Non-pigmented ciliary epithelial cell (primary cell): ENCODE results near the gene SWSAP1.
"Not testable (repeated sequence)": the region's sequence is repeated elsewhere in the genome, so short reads cannot be mapped to it uniquely, and the experiment has no call there.

Source experiments
- DNase-seq: peaks from one replicate; pipeline ENCODE4 v3.0.0-alpha.2; 2010; ENCODE audit warnings: low read depth

Gene SWSAP1, protein sequence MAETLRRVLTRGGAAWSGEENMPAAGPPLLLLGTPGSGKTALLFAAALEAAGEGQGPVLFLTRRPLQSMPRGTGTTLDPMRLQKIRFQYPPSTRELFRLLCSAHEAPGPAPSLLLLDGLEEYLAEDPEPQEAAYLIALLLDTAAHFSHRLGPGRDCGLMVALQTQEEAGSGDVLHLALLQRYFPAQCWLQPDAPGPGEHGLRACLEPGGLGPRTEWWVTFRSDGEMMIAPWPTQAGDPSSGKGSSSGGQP

GRCh38 chr19:11374433-11375142 lies at the start of gene SWSAP1:
SWSAP1 (plus strand) TSS chr19:11374666; CDS start chr19:11374681, 15 bp downstream.
- peak; percentile 99 for DNase-seq

DNA sequence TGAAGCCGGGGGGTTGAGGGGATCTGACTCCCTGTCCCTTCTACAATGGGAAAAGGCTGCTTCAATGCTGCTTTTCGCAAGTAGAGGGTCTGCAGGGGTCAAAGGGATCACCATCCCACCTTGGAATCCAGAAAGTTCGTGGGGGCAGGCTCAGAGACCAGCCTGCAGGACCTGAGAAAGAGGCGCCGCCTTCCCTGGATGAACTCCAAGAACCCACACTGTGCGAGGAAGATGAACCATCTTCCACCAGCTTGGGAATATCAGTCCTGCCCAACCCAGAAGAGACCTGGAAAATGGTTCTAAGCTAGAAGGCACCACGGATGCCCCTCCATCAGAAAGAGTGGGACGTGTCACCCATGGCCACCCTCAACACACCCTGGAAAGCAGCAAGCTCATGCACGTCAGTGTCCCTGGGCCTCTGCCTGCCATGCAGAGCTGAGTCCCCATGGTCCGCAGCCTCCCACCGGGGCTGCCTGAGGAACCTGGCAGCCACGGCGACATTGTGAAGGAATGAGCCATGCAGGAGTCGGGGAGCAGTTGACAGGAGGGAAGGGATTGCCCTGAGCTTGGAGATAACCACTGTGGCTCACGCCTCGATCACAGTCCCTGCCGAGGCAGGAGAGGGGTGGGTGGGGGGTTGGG lies 49.6 kb upstream of the SWSAP1 start:
- DNase-seq = no peak

GRCh38 chr19:11325544-11325943 lies 48.9 kb upstream of the SWSAP1 start:
- DNase-seq = no peak

DNA sequence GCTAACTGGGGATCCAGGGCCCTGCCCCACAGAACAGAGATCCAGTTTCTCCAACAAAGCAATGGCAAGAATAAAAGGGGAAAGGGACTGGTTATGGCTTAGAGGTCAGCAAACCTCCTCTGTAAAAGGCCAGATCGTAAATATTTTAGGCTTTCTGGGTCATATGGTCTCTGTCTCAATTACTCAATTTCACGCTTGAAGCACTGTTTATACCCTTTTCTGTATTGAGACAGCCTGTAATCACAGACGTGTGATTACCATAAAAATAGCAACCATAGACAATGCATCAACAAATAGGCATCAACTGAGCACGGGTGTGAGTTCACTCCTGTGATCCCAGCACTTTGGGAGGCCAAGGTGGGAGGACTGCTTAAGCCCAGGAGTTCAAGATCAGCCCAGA lies 44.3 kb upstream of the SWSAP1 start:
- no peak for DNase-seq

DNA sequence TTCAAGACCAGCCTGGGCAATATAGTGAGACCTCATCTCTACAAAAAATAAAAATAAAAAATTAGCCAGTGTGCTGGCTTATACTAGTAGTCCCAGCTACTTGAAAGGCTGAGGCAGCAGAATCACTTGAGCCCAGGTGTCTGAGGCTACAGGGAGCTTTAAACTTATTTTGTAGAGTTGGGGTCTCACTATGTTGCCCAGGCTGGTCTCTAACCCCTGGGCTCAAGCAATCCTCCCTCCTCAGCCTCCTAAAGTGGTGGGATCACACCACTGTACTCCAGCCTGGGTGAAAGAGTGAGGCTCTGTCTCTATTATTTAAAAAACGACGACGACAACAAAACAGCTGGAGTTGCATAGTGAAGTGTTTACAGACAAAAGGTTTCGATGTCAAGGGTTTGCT lies 43.0 kb upstream of the SWSAP1 start:
- DNase-seq = no peak

GRCh38 chr19:11332822-11333221 lies 41.6 kb upstream of the SWSAP1 start:
- no peak for DNase-seq

- DNase-seq = not testable (repeated sequence)
These were observed 40.6 kb upstream of the SWSAP1 start for GRCh38 chr19:11333838-11334237.

- no peak for DNase-seq
These were observed 38.9 kb upstream of the SWSAP1 start for GRCh38 chr19:11335449-11336146.

DNA sequence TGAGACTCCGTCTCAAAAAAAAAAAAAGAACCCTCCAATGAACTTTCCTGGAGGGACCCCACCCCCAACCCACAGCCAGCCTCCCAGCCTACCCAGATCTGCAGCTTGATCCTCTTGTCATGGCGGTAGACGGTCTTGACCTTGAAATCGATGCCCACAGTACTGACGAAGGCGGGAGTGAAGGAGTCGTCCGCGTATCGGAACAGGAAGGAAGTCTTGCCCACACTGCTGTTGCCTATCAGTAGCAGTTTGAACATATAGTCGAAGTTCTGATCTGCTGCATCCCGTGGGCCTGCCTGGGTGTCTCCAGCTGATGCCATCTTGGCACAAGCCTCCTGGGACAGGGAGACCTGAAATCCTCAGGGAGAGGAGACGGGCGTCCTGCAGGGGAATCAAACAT lies 37.4 kb upstream of the SWSAP1 start:
- no peak for DNase-seq

DNA sequence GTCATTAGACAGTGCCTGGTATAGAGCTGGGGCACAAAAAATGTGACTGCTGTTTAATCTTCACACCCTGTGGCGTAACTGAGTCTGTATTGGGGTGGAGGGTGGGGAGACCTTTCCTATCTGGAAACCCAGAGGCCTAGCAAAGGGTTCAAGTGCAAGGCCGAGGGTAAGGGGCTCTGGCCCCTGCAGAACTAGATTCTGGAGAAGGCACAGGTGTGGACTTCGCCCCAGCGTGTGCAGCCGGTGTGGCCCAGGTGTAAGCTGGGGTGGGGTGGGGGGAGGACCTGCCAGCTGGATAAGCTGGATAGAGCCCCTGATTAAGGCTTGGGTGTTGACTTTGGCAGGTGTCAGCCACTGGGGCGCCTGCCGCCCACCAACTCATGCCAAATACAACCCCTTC lies 36.3 kb upstream of the SWSAP1 start:
- no peak for DNase-seq

DNA sequence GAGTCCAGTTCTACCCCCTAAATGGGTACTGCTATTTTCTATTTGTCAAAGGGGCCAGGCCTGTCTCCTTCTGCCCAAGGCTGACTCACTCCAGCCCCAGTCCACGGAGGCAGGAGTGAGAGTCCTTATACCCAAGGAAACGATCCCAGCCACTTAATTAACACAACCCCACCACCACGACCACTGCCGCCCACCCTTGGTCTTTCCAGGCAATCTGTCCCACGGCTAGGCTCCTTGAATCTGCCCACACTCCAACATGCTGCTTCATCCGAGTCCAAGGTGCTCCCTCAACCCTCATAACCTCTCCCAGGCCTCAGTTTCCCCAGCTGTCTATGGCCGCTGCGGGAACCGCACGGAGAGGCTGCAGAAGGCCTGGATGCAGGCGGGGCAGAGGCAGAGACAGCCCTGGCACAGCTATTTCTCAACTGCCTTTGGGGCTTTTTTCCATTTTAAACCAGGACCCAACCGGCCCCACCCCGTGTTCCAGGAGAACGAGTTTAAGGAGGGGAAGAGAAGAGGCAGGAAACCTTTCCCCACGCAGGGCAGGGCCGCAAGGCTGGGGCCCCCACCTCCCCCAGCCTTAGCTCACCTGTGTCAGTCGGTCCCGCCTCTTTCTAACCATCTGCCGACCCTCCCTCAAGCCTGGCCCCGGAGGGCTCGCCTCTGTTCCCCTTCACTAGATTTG lies 35.8 kb upstream of the SWSAP1 start:
- no peak for DNase-seq

DNA sequence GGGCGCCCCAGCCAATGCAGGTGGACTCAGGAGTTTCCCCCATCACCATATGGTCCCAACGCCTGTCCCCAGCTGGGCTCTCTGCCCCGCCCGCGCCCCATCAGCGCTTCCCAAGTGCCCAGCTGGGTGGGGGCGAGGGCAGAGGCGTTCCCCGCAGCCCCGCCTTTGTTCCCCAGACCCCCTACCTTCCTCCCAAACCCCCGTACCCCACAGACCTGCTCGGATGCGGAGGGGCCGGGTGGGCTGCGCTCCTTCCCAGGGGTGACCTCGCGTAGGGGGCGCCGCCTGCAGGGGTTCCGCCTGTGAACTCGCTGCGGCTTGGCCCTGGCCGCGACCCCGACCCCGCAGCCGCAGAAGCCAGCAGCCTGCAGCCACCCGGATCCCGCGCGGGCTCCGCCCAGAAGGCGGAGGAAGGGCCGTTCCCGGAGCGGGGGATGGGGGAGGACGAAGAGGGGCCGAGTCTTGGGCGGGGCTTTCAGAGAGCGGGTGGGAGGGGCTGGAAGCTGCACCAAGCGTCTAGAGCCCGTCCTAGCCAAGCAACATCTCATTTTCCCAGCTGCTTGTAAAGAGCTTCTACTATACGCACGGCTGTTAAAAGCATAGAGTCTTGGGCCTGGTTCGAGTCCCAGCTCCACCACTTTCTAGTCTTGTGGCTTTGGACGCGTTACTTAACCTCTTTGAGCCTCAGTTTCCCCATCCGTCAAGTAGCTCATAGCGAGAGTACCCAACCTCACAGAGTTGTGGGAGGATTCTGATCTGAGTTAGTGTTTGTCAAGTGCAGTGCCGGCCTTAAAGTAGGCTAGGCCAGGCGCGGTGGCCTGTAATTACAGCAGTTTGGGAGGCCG lies 35.0 kb upstream of the SWSAP1 start, which contains the start of gene RAB3D:
RAB3D (minus strand) TSS at position 404 of the 845 bp plus-strand sequence. CDS start 2,258 bp downstream, outside the sequence.
- DNase-seq = peak; percentile 47

GRCh38 chr19:11340099-11340467 lies 34.4 kb upstream of the SWSAP1 start:
- DNase-seq = not testable (repeated sequence)

DNA sequence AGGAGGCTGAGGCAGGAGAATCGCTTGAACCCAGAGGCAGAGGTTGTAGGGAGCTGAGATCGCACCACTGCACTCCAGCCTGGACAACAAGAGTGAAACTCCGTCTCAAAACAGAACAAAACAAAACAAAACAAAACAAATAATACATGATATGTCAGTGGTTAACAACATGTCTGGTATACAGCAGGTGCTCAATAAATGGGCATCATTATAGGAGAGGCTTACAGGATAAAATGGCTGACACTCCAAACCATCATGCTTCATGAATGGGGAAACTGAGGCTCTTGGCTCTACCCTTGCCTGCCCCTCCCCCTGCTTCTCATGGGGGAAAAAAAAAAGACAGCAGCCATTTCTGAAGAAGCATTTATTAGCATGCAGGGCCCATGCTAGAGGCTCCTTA lies 32.0 kb upstream of the SWSAP1 start:
- DNase-seq = no peak

DNA sequence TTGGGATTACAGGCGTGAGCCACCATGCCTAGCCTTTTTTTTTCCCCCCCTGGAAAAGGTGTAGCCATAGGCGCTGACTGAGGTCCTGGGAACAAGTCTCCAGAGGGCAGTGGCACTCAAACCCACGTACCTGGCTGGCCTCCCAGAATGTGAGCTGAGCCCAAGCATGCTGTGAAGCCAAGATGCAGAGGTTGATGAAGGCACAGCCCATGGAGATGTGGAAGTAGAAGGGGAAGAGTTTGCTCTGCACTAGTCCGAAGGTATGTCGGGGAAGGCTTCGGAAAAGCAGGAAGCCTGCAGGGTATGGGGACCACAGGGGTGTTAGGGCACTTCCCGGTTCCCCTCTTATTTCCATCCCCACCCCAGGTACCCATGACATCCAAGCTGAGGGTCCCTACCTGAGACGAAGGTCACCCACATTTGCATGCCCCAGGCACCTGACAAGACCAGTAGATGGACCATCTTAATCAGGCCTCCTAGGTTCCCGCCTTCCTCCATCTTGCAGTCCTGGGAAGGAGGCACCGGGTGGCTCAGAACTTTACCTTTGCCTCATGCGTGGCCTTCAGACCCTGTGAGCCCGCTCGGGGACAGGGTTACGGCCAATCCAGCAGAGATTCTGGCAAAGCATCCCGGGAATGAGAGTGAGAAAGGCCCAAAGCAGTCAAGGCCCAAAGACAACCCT lies 29.2 kb upstream of the SWSAP1 start:
- no peak for DNase-seq

DNA sequence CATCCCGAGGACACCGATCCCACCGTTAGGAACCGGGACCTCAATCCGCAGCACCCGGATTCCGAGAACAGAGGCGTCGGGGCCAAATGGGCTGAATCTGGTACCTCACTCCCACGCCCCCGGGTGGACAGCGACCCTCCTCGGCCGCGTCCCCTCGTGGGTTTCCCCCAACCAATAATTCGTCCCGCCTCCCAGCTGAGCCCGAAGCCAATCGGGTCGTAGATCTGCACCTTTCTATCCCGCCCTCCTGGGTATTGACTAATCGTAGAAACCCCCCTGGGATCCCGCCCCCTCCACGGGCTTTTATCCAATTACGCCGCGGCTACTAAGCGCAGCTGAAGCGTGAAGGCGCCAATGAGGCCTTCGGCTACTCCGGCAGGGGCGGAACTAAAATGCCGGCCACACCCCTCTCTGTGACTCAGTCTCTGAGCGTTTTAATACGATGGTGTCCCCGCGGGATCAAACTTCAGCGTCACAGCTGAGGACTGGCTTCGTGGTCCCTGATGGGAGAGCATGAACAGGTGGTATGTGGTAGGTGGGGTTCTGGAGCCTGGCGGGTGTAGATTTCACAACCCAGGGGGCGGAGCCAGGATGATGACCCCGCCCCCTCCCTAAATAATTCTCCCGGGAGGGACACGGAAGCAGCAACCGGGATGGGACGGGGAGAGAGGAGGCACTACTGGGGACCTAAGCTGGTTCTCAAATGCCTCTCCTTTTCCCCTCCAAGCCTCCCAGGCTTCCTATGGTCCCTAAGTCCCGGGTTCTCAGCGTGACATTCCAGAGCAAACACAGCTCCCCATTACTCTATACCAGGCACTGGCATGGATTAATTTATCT lies 28.1 kb upstream of the SWSAP1 start, which contains the start of the genes CCDC159 and TMEM205:
CCDC159 (plus strand) TSS at position 416 of the 837 bp plus-strand sequence; CDS start at position 504, 88 bp downstream.
TMEM205 (minus strand) TSS at position 165 of the 837 bp plus-strand sequence. CDS start 649 bp downstream, outside the sequence.
- peak; percentile 96 for DNase-seq

- no peak for DNase-seq
These were observed 26.9 kb upstream of the SWSAP1 start for GRCh38 chr19:11347546-11348039.

- DNase-seq = no peak
These were observed 25.3 kb upstream of the SWSAP1 start for GRCh38 chr19:11349171-11349570.

DNA sequence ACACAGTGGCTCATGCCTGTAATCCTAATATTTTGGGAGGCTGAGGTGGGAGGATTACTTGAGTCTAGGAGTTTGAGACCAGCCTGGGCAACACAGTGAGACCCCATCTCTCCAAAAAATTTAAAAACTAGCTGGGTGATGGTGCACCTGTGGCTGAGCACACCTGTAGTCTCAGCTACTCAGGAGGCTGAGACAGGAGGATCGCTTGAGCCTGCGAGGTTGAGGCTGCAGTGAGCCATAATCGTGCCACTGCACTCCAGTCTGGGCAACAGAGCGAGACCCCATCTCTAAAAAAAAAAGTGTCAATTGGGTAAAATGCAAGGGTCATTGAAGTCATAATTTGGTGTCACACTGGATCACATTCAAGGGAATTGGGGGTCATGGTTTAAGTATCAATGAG lies 20.4 kb upstream of the SWSAP1 start:
- DNase-seq = not testable (repeated sequence)
